HUES48 (cell line): ENCODE measurements around the gene CCDC33.

Experiments
- H3K27ac ChIP-seq: one replicate; pipeline ENCODE4 v1.7.0; 2013; ENCODE audit warnings: low read depth, low read length, inconsistent platforms
- H3K27me3 ChIP-seq: 2 replicates; pipeline ENCODE4 v1.6.1; 2013; ENCODE audit warnings: mild to moderate bottlenecking, low read length; ENCODE audit not compliant: control insufficient read depth, insufficient read depth
- H3K36me3 ChIP-seq: 2 replicates; pipeline ENCODE4 v1.6.1; 2013; ENCODE audit warnings: low read length; ENCODE audit not compliant: control insufficient read depth, insufficient read depth
- H3K4me1 ChIP-seq: 2 replicates; pipeline ENCODE4 v1.6.1; 2013; ENCODE audit warnings: mild to moderate bottlenecking, low read length; ENCODE audit not compliant: control insufficient read depth, insufficient read depth
- H3K4me3 ChIP-seq: 2 replicates; pipeline ENCODE4 v1.5.1; 2013; ENCODE audit warnings: mild to moderate bottlenecking, low read depth, low read length
- H3K9ac ChIP-seq: 2 replicates; pipeline ENCODE4 v1.6.1; 2013; ENCODE audit warnings: mild to moderate bottlenecking, low read depth, low read length, moderate library complexity
- H3K9me3 ChIP-seq: 2 replicates; pipeline ENCODE4 v1.6.1; 2013; ENCODE audit warnings: low read length; ENCODE audit not compliant: control insufficient read depth, insufficient read depth

The CCDC33 gene

DNA sequence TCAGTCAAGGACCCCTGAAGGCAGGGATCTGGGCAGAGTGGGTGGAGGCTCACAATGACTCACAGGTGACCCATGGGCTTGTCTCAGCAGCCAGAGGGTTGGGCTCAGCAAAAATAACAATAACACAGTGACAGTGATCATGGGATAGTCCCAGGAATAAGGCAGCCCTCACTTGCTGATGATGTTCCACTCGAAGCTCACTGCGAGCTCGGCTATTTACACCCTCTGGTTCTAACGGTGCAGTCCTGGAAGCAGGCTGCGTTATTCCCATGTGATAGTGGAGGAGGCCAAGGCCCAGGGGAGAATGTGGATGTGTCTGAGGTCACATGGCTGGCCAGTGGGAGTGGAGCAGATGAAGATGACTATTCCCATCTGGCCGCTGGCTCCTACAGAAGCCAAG, 16.2 kb downstream of the CCDC33 start:
- H3K4me3 ChIP-seq, result no peak overlapping the region
- H3K9ac ChIP-seq, result no peak overlapping the region
- H3K36me3 ChIP-seq, result no peaks in the 10 kb centered on the region
- no peaks in the 10 kb centered on the region for H3K9me3 ChIP-seq
- H3K4me1 ChIP-seq, result peaks cover 6% of the 10 kb centered on the region; the same call in 1 of the 2 replicates
- H3K27ac ChIP-seq, result no peak overlapping the region
- H3K27me3 ChIP-seq, result peaks cover 4% of the 10 kb centered on the region; the same call in 1 of the 2 replicates

DNA sequence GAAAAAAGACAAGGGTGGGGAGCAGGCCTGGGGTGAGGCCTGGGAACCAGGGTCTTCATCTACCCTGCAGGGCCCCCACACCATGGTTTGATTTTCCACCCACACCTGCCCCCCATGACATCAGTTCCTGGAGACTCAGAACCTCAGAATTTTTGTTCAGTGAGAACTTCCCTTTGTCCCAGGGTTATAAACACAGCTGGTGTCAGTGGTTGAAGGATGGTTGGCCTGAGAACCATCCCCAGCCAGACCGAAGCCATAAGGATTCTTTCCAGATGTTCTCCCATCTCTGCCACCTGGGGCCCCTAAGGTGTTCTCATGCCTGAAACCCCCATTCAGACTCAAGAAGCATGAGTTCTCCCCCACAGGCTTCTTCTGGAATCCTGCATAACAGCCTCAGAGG, 16.6 kb downstream of the CCDC33 start:
- no peaks in the 10 kb centered on the region for H3K36me3 ChIP-seq
- H3K27ac ChIP-seq, result no peak overlapping the region
- H3K4me3 ChIP-seq, result no peak overlapping the region
- H3K27me3 ChIP-seq, result peaks cover 4% of the 10 kb centered on the region; the same call in 1 of the 2 replicates
- no peaks in the 10 kb centered on the region for H3K9me3 ChIP-seq
- no peak overlapping the region for H3K9ac ChIP-seq
- H3K4me1 ChIP-seq, result peaks cover 6% of the 10 kb centered on the region; the same call in 1 of the 2 replicates

DNA sequence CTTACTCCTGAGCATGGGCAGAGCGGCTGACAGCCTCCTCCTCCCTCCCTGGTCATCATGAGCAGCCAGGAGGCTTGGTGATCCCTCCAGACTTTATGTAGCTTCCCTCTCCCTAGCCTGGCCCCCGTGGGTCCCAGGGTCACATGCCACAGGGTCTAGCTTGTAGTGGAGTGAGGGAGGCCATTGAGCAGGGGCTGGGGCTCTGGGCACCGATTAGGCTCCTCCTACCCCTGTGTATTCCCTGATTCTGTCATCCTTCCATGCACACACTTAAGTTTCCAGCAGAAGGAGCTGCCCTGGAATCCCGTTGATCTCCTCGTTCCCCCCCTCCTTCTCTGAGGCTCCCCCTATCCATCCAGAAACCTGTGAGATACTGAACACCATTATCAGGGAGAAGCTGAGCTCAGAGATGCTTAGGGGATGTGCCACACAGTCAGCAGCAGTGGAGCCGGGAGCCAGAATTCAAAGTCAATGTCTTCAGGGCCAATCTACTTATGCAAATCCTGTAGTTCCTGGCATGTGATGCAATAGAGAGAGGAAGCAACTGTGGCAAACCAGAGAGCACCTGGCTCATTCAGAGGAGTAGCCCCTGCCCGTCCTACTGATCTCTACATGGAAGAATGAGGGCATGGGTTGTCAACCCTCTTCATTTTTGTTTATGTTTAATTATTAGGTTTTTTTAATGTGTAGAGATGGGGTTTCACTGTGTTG, 17.2 kb downstream of the CCDC33 start:
- no peaks in the 10 kb centered on the region for H3K36me3 ChIP-seq
- no peak overlapping the region for H3K27ac ChIP-seq
- H3K4me1 ChIP-seq, result peaks cover 6% of the 10 kb centered on the region; the same call in 1 of the 2 replicates
- no peak overlapping the region for H3K9ac ChIP-seq
- H3K9me3 ChIP-seq, result no peaks in the 10 kb centered on the region
- H3K4me3 ChIP-seq, result no peak overlapping the region
- peaks cover 4% of the 10 kb centered on the region; the same call in 1 of the 2 replicates for H3K27me3 ChIP-seq

- Histone ChIP-seq H3K9me3 (no peaks in the 10 kb centered on the region), H3K27ac (no peak overlapping the region), H3K4me1 (peaks cover 12% of the 10 kb centered on the region; the same call in 1 of the 2 replicates), H3K9ac (no peak overlapping the region), H3K27me3 (0 out of 2 replicates have a peak, but pooled peaks cover 4% of the 10 kb centered on the region), H3K36me3 (no peaks in the 10 kb centered on the region), H3K4me3 (no peak overlapping the region)
Observed at GRCh38 chr15:74257105-74257504, 21.0 kb downstream of the CCDC33 start.

DNA sequence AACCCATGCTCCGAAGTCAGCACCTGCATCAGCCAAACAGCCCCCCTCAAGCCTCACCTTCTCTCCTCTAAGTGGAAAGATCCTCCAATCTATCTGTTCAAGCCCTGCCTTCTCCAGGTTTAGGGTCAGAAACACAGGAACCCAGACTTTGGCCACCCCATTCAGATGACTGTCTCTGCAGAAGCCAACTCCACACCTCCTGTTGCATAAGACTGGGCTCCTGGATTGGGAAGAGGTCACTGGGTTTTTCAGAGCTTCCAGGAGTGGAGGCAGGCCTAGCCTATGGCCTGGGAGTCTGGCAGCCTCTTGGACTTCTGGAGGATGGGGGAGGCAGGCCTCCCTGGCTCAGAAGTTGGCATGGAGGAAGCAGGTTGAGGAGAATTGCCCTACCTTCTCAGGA, 21.5 kb downstream of the CCDC33 start:
- peaks cover 12% of the 10 kb centered on the region; the same call in 1 of the 2 replicates for H3K4me1 ChIP-seq
- H3K27me3 ChIP-seq, result 0 out of 2 replicates have a peak, but pooled peaks cover 4% of the 10 kb centered on the region

GRCh38 chr15:74258456-74259291, 22.5 kb downstream of the CCDC33 start:
- Histone ChIP-seq H3K36me3 (no peaks in the 10 kb centered on the region), H3K4me1 (peaks cover 12% of the 10 kb centered on the region), H3K9me3 (no peaks in the 10 kb centered on the region), H3K27me3 (0 out of 2 replicates have a peak, but pooled peaks cover 4% of the 10 kb centered on the region), H3K4me3 (no peak overlapping the region), H3K27ac (no peak overlapping the region), H3K9ac (no peak overlapping the region)

More for the DNA sequence above, 21.5 kb downstream of the CCDC33 start:
- H3K9ac ChIP-seq, result no peak overlapping the region
- no peaks in the 10 kb centered on the region for H3K9me3 ChIP-seq
- H3K27ac ChIP-seq, result no peak overlapping the region
- H3K36me3 ChIP-seq, result no peaks in the 10 kb centered on the region
- no peak overlapping the region for H3K4me3 ChIP-seq

- no peak overlapping the region for H3K4me3 ChIP-seq
- 0 out of 2 replicates have a peak, but pooled peaks cover 4% of the 10 kb centered on the region for H3K27me3 ChIP-seq
- H3K27ac ChIP-seq, result no peak overlapping the region
- no peak overlapping the region for H3K9ac ChIP-seq
- H3K4me1 ChIP-seq, result peaks cover 16% of the 10 kb centered on the region
- H3K36me3 ChIP-seq, result no peaks in the 10 kb centered on the region
- H3K9me3 ChIP-seq, result no peaks in the 10 kb centered on the region
Observed at GRCh38 chr15:74259292-74259648, 23.1 kb downstream of the CCDC33 start.

DNA sequence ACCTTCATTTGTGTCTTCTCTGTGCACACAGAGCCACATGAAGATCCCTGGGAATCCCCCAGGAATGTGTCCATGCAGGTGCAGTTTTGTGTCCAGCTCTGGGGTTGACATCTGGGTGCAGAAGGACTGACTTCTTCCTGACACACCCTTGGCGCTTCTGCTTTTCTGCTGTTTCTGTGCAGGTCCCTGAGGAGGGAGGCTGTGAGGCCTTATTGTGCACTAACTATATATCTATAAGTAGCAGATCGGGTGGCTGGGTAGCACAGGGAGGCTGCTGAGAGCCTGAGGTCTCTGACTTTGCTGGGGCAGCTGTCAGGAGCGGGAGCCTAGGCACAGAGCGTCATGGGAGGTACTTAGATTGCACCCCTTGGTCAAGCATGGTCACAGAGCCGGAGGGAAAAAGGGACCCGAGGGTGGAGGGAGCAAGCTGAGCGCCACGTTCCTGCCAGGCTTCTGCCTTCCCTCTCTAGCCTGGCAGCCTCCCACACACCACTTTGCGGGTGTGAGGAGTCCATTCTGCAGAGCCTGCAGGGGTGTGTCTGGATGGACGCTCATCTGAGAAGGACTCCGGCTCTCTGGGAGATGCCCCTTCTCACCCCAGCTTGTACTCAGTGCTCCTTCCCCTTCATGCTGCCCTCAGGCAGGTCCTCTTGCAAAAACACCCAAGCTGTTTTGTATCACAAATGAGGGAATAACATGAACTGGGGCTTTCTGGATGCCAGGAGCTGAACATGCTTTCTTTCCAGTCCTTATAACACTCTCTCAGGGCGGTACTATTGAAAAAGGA, 23.9 kb downstream of the CCDC33 start:
- Histone ChIP-seq H3K27me3 (0 out of 2 replicates have a peak, but pooled peaks cover 4% of the 10 kb centered on the region), H3K9ac (no peak overlapping the region), H3K36me3 (no peaks in the 10 kb centered on the region), H3K9me3 (no peaks in the 10 kb centered on the region), H3K27ac (no peak overlapping the region), H3K4me1 (peaks cover 23% of the 10 kb centered on the region), H3K4me3 (no peak overlapping the region)

DNA sequence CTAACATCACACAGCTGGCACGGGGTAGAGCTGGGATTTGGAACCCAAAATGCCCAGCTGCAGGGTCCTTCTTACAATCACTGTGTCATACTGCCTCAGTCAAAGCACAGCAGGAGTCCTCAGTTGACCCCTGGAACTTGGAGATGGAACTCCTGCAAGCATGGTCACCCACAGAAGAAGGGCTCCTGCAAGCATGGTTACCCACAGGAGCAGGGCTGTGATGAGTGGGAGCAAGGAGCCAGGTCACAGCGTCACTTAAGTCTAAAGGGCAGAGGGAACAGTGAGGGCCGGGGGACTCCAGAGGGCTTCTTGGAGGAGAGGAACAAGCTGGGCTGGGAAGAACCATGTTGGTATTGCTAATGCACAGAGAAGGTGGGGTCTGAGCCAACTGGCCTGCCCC, 24.9 kb downstream of the CCDC33 start:
- H3K4me3 ChIP-seq, result no peak overlapping the region
- H3K27ac ChIP-seq, result no peak overlapping the region
- 0 out of 2 replicates have a peak, but pooled peaks cover 4% of the 10 kb centered on the region for H3K27me3 ChIP-seq
- H3K36me3 ChIP-seq, result no peaks in the 10 kb centered on the region
- H3K9ac ChIP-seq, result no peak overlapping the region
- H3K9me3 ChIP-seq, result no peaks in the 10 kb centered on the region
- H3K4me1 ChIP-seq, result peaks cover 24% of the 10 kb centered on the region

DNA sequence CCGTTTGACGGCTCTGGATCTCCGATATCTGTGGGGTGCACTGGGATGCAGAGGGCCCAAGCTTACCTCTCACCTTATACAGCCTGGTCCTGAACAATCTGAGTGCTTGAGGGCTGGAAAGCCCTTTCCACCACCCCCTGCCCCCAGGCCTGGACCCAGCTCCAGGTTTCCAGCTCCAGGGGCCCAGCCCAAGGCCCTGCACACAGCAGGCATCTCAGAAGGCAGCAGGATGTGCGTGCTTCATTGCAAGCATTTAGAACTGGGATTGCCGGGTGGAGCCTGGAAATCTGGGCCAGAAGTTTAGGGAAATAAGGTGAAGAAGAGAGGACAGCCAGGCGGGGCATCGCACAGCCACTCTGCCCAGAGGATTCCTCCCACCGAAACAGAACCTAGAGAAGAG, 25.6 kb downstream of the CCDC33 start:
- H3K27me3 ChIP-seq, result 0 out of 2 replicates have a peak, but pooled peaks cover 3% of the 10 kb centered on the region
- H3K9me3 ChIP-seq, result no peaks in the 10 kb centered on the region

More for the DNA sequence above, 25.6 kb downstream of the CCDC33 start:
- H3K4me3 ChIP-seq, result no peak overlapping the region
- no peak overlapping the region for H3K9ac ChIP-seq
- no peak overlapping the region for H3K27ac ChIP-seq
- H3K36me3 ChIP-seq, result no peaks in the 10 kb centered on the region
- H3K4me1 ChIP-seq, result peaks cover 24% of the 10 kb centered on the region
